Common myeloid progenitor, CD34-positive (primary cell): Measurements from ENCODE around the gene TACC2.

Source experiments
- CTCF ChIA-PET: fragments of 350-600 bp; sonication (Branson Sonifier 250); formaldehyde crosslinking; loops from one replicate; lab custom pipeline; 2021; ENCODE audit warnings: antibody characterized with exemption; lab: Charles Lee
- POLR2A ChIA-PET: fragments of 350-600 bp; sonication (Branson Sonifier 250); formaldehyde crosslinking; loops from one replicate; lab custom pipeline; 2021; ENCODE audit warnings: antibody characterized with exemption; lab: Charles Lee
- DNase-seq, 3 donors: peaks; one replicate each; pipeline versions ENCODE4 v3.0.0 to v3.0.0-alpha.2; 2013
- H3K27ac ChIP-seq, 2 experiments: 1 replicate in 1 of 2; 2 replicates in 1 of 2; pipeline ENCODE4 v1.7.0; 2013; ENCODE audit warnings: inconsistent platforms in 2 of 2, low read length in 2 of 2, mild to moderate bottlenecking in 2 of 2, low read depth in 1 of 2, moderate library complexity in 1 of 2; ENCODE audit not compliant: severe bottlenecking in 2 of 2, insufficient read depth in 1 of 2, poor library complexity in 1 of 2
- H3K27me3 ChIP-seq, 5 experiments: replicated peaks in 2 of 5; 1 replicate in 3 of 5; 2 replicates in 2 of 5; pipeline versions ENCODE4 v1.6.1 to v1.7.0; 2013; ENCODE audit warnings: low read length in 4 of 5, mild to moderate bottlenecking in 2 of 5, moderate library complexity in 2 of 5, inconsistent platforms in 1 of 5; ENCODE audit not compliant: insufficient read depth in 5 of 5, control insufficient read depth in 4 of 5
- H3K36me3 ChIP-seq, 4 experiments: 1 replicate in 2 of 4; 2 replicates in 2 of 4; pipeline versions ENCODE4 v1.6.1 to v1.7.0; 2013; ENCODE audit warnings: low read length in 3 of 4, control low read depth in 1 of 4, mild to moderate bottlenecking in 1 of 4; ENCODE audit not compliant: control insufficient read depth in 4 of 4, insufficient read depth in 4 of 4
- H3K4me1 ChIP-seq, 4 experiments: 1 replicate in 3 of 4; 2 replicates in 1 of 4; pipeline versions ENCODE4 v1.6.1 to v1.7.1; 2013; ENCODE audit warnings: low read length in 3 of 4, mild to moderate bottlenecking in 3 of 4, control low read depth in 1 of 4, inconsistent platforms in 1 of 4, moderate library complexity in 1 of 4; ENCODE audit not compliant: control insufficient read depth in 4 of 4, insufficient read depth in 4 of 4; ENCODE audit errors: control extremely low read depth in 1 of 4
- H3K4me3 ChIP-seq, 7 experiments: 1 replicate in 4 of 7; 2 replicates in 3 of 7; pipeline versions ENCODE4 v1.5.1 to v1.7.0; 2013; ENCODE audit warnings: mild to moderate bottlenecking in 7 of 7, low read length in 6 of 7, moderate library complexity in 6 of 7, inconsistent platforms in 2 of 7, low read depth in 2 of 7, control low read depth in 1 of 7; ENCODE audit not compliant: insufficient read depth in 4 of 7, control insufficient read depth in 1 of 7; ENCODE audit errors: extremely low read depth in 1 of 7
- H3K9me3 ChIP-seq, 5 experiments: 1 replicate in 4 of 5; 2 replicates in 1 of 5; pipeline versions ENCODE4 v1.6.1 to v1.7.1; 2013; ENCODE audit warnings: low read length in 4 of 5, mild to moderate bottlenecking in 2 of 5, inconsistent platforms in 1 of 5, low read depth in 1 of 5, moderate library complexity in 1 of 5; ENCODE audit not compliant: control insufficient read depth in 4 of 5, insufficient read depth in 2 of 5; ENCODE audit errors: control extremely low read depth in 1 of 5
- WGBS: methylation state at CpG from one replicate; pipeline ENCODE4 v1.1.5; 2013; ENCODE audit not compliant: insufficient coverage; 5-methylcytosine and 5-hydroxymethylcytosine counted together

TACC2 gene

GRCh38 chr10:122139627-122140170 is 150.7 kb downstream of the TACC2 start:
- H3K4me3 ChIP-seq: no peak overlapping the region
- DNase-seq: no peak
- no peak overlapping the region for H3K27ac ChIP-seq
- H3K36me3 ChIP-seq: no peaks in the 10 kb centered on the region
- CTCF ChIA-PET: no interaction called here
- 83% methylated on average over 10 of the region's 10 CpGs for WGBS
- POLR2A ChIA-PET: interaction anchor here (0.6 kb wide), 1 partner anchor 1184 kb away, joined by 3 read pairs; no protein-coding TSS in a partner anchor
- peaks cover 0 to 24% (median 9%) of the 10 kb centered on the region in 5 experiments for H3K27me3 ChIP-seq
- H3K4me1 ChIP-seq: no peaks in the 10 kb centered on the region
- no peaks in the 10 kb centered on the region for H3K9me3 ChIP-seq

- H3K4me3 ChIP-seq: no peak overlapping the region
- POLR2A ChIA-PET: no interaction called here
- no peaks in the 10 kb centered on the region for H3K4me1 ChIP-seq
- no peaks in the 10 kb centered on the region for H3K36me3 ChIP-seq
- peaks cover 0 to 4% (median 0%) of the 10 kb centered on the region in 5 experiments for H3K9me3 ChIP-seq
- H3K27me3 ChIP-seq: peaks cover 0 to 24% (median 9%) of the 10 kb centered on the region in 5 experiments
- no peak overlapping the region for H3K27ac ChIP-seq
- no peak for DNase-seq
- WGBS: 84% methylated on average over 9 of the region's 9 CpGs
- CTCF ChIA-PET: no interaction called here
Measured at GRCh38 chr10:122140461-122140902, 151.5 kb downstream of the TACC2 start.

GRCh38 chr10:122140941-122141623 is 152.1 kb downstream of the TACC2 start:
- DNase-seq: peak; percentile 2 to 44 (median 18)
- no peak overlapping the region for H3K4me3 ChIP-seq
- no peaks in the 10 kb centered on the region for H3K4me1 ChIP-seq
- no peaks in the 10 kb centered on the region for H3K36me3 ChIP-seq
- POLR2A ChIA-PET: no interaction called here
- H3K9me3 ChIP-seq: peaks cover 0 to 8% (median 2%) of the 10 kb centered on the region in 5 experiments
- no peak overlapping the region for H3K27ac ChIP-seq
- CTCF ChIA-PET: no interaction called here
- 56% methylated on average over 8 of the region's 10 CpGs for WGBS
- H3K27me3 ChIP-seq: peaks cover 0 to 23% (median 9%) of the 10 kb centered on the region in 5 experiments

- no peak overlapping the region for H3K4me3 ChIP-seq
- WGBS: 84% methylated on average over 14 of the region's 15 CpGs
- ChIA-PET CTCF (interaction anchor here (0.6 to 0.7 kb wide), 2 partner anchors 18 to 26 kb away, joined by 3 to 4 read pairs; no protein-coding TSS in a partner anchor), POLR2A (no interaction called here)
- peaks cover 0 to 23% (median 9%) of the 10 kb centered on the region in 5 experiments for H3K27me3 ChIP-seq
- H3K27ac ChIP-seq: no peak overlapping the region
- no peaks in the 10 kb centered on the region for H3K36me3 ChIP-seq
- no peaks in the 10 kb centered on the region for H3K4me1 ChIP-seq
- DNase-seq: no peak
- H3K9me3 ChIP-seq: peaks cover 0 to 8% (median 2%) of the 10 kb centered on the region in 5 experiments
Measured at GRCh38 chr10:122141821-122142640, 153.1 kb downstream of the TACC2 start.

- WGBS: 15% methylated on average over 10 of the region's 14 CpGs
- no peak for DNase-seq
- no peak overlapping the region for H3K27ac ChIP-seq
- H3K9me3 ChIP-seq: peaks cover 0 to 8% (median 2%) of the 10 kb centered on the region in 5 experiments
- H3K4me1 ChIP-seq: no peaks in the 10 kb centered on the region
- H3K4me3 ChIP-seq: no peak overlapping the region
- ChIA-PET POLR2A (no interaction called here), CTCF (interaction anchor here (0.7 kb wide), 1 partner anchor 19 kb away, joined by 4 read pairs; no protein-coding TSS in a partner anchor)
- no peaks in the 10 kb centered on the region for H3K36me3 ChIP-seq
- H3K27me3 ChIP-seq: peaks cover 0 to 23% (median 7%) of the 10 kb centered on the region in 5 experiments
Measured at GRCh38 chr10:122142641-122143237, 153.8 kb downstream of the TACC2 start.

- WGBS: 78% methylated on average over 13 of the region's 14 CpGs
- no peak overlapping the region for H3K27ac ChIP-seq
- POLR2A ChIA-PET: no interaction called here
- peaks cover 0 to 23% (median 7%) of the 10 kb centered on the region in 5 experiments for H3K27me3 ChIP-seq
- H3K36me3 ChIP-seq: no peaks in the 10 kb centered on the region
- CTCF ChIA-PET: interaction anchor here (0.6 kb wide), 1 partner anchor 134 kb away, joined by 3 read pairs; no protein-coding TSS in a partner anchor
- H3K4me1 ChIP-seq: no peaks in the 10 kb centered on the region
- H3K4me3 ChIP-seq: no peak overlapping the region
- DNase-seq: no peak
- H3K9me3 ChIP-seq: peaks cover 0 to 8% (median 2%) of the 10 kb centered on the region in 5 experiments
Measured at GRCh38 chr10:122143238-122143841, 154.4 kb downstream of the TACC2 start.
